SU-DHL-6 (cell line): ENCODE data around the gene BCAS3.

Experiments used
- H2AFZ ChIP-seq: fragments of 200-600 bp; sonication (generic); 2 replicates; pipeline ENCODE4 v1.6.1; 2014; ENCODE audit warnings: low read depth, mild to moderate bottlenecking, moderate library complexity, mixed read lengths, antibody characterized with exemption, low read length; ENCODE audit not compliant: severe bottlenecking
- H3F3A ChIP-seq: fragments of 200-600 bp; shearing (Covaris generic); 2 replicates; pipeline ENCODE4 v1.6.0; 2016; ENCODE audit warnings: antibody characterized with exemption, mild to moderate bottlenecking; ENCODE audit not compliant: insufficient read depth
- H3K27ac ChIP-seq: fragments of 200-600 bp; sonication (generic); 2 replicates; pipeline ENCODE4 v1.5.1; 2016; ENCODE audit warnings: low read depth, mild to moderate bottlenecking, low read length, moderate library complexity, mixed read lengths
- H3K27me3 ChIP-seq: fragments of 200-600 bp; sonication (generic), shearing (Covaris generic); 2 replicates; pipeline ENCODE4 v1.6.0; 2014; ENCODE audit warnings: mild to moderate bottlenecking, low read length
- H3K36me3 ChIP-seq: fragments of 200-600 bp; sonication (generic); 2 replicates; pipeline ENCODE4 v1.6.1; 2014; ENCODE audit warnings: mild to moderate bottlenecking, low read length, mixed read lengths
- H3K4me2 ChIP-seq: fragments of 300-600, 200-600 bp; shearing (Covaris generic), sonication (generic); 2 replicates; pipeline ENCODE4 v1.6.0; 2014; ENCODE audit warnings: low read length, low read depth, mild to moderate bottlenecking; ENCODE audit not compliant: poor library complexity, severe bottlenecking
- H3K4me3 ChIP-seq: fragments of 200-600 bp; sonication (generic); 2 replicates; pipeline ENCODE4 v1.5.1; 2014; ENCODE audit warnings: antibody characterized with exemption, low read length, mild to moderate bottlenecking, mixed read lengths; ENCODE audit not compliant: insufficient read depth, poor library complexity, severe bottlenecking
- H3K79me2 ChIP-seq: fragments of 200-600 bp; sonication (generic); 2 replicates; pipeline ENCODE4 v1.6.1; 2014; ENCODE audit warnings: mild to moderate bottlenecking, low read length, moderate library complexity; ENCODE audit not compliant: insufficient read depth
- H3K9ac ChIP-seq: fragments of 200-600 bp; sonication (generic); 2 replicates; pipeline ENCODE4 v1.7.0; 2014; ENCODE audit warnings: mild to moderate bottlenecking, low read length
- H3K9me2 ChIP-seq: fragments of 200-600 bp; sonication (generic); replicated peaks from 2 replicates; pipeline ENCODE4 v1.6.1; 2014; ENCODE audit warnings: low read length; ENCODE audit not compliant: insufficient read depth
- H3K9me3 ChIP-seq: fragments of 200-600 bp; sonication (generic); 2 replicates; pipeline ENCODE4 v1.6.1; 2014; ENCODE audit warnings: low read length, mixed read lengths; ENCODE audit not compliant: insufficient read depth
- H4K20me1 ChIP-seq: fragments of 200-600 bp; sonication (generic); 2 replicates; pipeline ENCODE4 v1.6.1; 2014; ENCODE audit warnings: low read depth, mild to moderate bottlenecking, antibody characterized with exemption, low read length, moderate library complexity, mixed read lengths
- EZH2phosphoT487 ChIP-seq: fragments of 200-600 bp; sonication (generic), shearing (Covaris generic); conservative IDR thresholded peaks from 2 replicates; pipeline ENCODE4 v1.6.1; 2018; ENCODE audit warnings: mild to moderate bottlenecking, antibody characterized with exemption, low read length, moderate library complexity, mixed read lengths
- TF ChIP-seq, protein P1 (sequence below): fragments of 200-600 bp; sonication (generic); IDR thresholded peaks from one replicate; pipeline ENCODE4 v1.5.1; 2017; ENCODE audit warnings: antibody characterized with exemption, mild to moderate bottlenecking, low read length, moderate library complexity; ENCODE audit not compliant: insufficient read depth, poor library complexity, severe bottlenecking

BCAS3 gene

DNA sequence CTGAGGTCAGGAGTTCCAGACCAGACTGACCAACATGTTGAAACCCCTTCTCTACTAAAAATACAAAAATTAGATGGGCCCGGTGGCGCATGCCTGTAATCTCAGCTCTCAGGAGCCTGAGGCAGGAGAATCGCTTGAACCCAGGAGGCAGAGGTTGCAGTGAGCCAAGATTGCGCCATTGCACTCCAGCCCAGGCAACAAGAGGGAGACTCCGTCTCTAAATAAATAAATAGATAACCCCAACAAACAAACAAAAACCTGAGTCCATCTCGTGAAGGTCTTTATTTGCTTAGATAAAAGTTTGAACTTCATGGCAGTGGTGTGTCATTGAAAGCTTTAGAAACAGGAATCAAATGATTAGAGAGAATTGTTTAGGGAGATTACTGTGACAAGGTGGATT lies 167.4 kb downstream of the BCAS3 start:
- no peaks in the 10 kb centered on the region for H3K9me2 ChIP-seq
- H3K27me3 ChIP-seq = no peaks in the 10 kb centered on the region
- H3K36me3 ChIP-seq = no peaks in the 10 kb centered on the region
- H4K20me1 ChIP-seq = no peaks in the 10 kb centered on the region
- H3K27ac ChIP-seq = no peak overlapping the region
- TF ChIP-seq EZH2phosphoT487 = no peak
- TF ChIP-seq, protein P1, sequence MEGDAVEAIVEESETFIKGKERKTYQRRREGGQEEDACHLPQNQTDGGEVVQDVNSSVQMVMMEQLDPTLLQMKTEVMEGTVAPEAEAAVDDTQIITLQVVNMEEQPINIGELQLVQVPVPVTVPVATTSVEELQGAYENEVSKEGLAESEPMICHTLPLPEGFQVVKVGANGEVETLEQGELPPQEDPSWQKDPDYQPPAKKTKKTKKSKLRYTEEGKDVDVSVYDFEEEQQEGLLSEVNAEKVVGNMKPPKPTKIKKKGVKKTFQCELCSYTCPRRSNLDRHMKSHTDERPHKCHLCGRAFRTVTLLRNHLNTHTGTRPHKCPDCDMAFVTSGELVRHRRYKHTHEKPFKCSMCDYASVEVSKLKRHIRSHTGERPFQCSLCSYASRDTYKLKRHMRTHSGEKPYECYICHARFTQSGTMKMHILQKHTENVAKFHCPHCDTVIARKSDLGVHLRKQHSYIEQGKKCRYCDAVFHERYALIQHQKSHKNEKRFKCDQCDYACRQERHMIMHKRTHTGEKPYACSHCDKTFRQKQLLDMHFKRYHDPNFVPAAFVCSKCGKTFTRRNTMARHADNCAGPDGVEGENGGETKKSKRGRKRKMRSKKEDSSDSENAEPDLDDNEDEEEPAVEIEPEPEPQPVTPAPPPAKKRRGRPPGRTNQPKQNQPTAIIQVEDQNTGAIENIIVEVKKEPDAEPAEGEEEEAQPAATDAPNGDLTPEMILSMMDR = no peak
- H3K4me2 ChIP-seq = no peak overlapping the region
- no peaks in the 10 kb centered on the region for H3F3A ChIP-seq
- no peaks in the 10 kb centered on the region for H3K9me3 ChIP-seq
- H3K4me3 ChIP-seq = no peak overlapping the region
- H3K9ac ChIP-seq = no peak overlapping the region
- no peaks in the 10 kb centered on the region for H3K79me2 ChIP-seq
- no peak overlapping the region for H2AFZ ChIP-seq

DNA sequence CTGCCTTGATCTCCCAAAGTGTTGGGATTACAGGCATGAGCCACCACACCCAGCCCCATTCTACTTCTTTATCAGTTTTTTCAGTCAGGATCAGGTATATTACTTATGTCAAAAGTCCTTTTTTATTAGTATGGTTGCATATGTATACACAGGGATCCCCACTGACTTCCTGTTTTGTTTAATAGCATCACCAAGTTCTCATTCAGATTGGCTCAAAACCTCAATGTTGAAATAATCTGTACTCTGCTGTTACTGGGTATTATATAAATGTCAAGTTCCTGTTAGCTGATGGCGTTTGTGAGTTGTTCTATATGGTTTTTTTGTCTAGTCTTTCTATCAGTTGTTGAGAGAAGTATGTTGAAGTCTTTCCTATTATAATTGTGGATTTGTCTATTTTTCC lies 168.5 kb downstream of the BCAS3 start:
- TF ChIP-seq, protein P1 = no peak
- no peak for TF ChIP-seq EZH2phosphoT487
- no peaks in the 10 kb centered on the region for H4K20me1 ChIP-seq
- no peaks in the 10 kb centered on the region for H3K79me2 ChIP-seq
- H3K4me3 ChIP-seq = no peak overlapping the region
- no peak overlapping the region for H3K4me2 ChIP-seq
- H3K9me3 ChIP-seq = no peaks in the 10 kb centered on the region
- no peak overlapping the region for H3K27ac ChIP-seq
- H3K36me3 ChIP-seq = no peaks in the 10 kb centered on the region
- H3K9ac ChIP-seq = no peak overlapping the region
- no peaks in the 10 kb centered on the region for H3F3A ChIP-seq
- no peaks in the 10 kb centered on the region for H3K9me2 ChIP-seq
- no peaks in the 10 kb centered on the region for H3K27me3 ChIP-seq
- H2AFZ ChIP-seq = no peak overlapping the region

GRCh38 chr17:60851181-60851580 lies 173.5 kb downstream of the BCAS3 start:
- no peaks in the 10 kb centered on the region for H3K79me2 ChIP-seq
- H3K9me3 ChIP-seq = no peaks in the 10 kb centered on the region
- H3K27me3 ChIP-seq = no peaks in the 10 kb centered on the region
- no peak overlapping the region for H2AFZ ChIP-seq
- H3K9me2 ChIP-seq = no peaks in the 10 kb centered on the region
- TF ChIP-seq, protein P1 = no peak
- no peak for TF ChIP-seq EZH2phosphoT487
- H3K9ac ChIP-seq = no peak overlapping the region
- no peak overlapping the region for H3K4me2 ChIP-seq
- no peaks in the 10 kb centered on the region for H3F3A ChIP-seq
- no peak overlapping the region for H3K4me3 ChIP-seq
- H3K27ac ChIP-seq = no peak overlapping the region
- H3K36me3 ChIP-seq = no peaks in the 10 kb centered on the region
- H4K20me1 ChIP-seq = no peaks in the 10 kb centered on the region
